Fibroblast of mammary gland (primary cell): Measurements from ENCODE around the gene SEC14L1.
"Not testable (repeated sequence)": the region's sequence is repeated elsewhere in the genome, so short reads cannot be mapped to it uniquely, and the experiment has no call there.

Experiments used
- DNase-seq: peaks from one replicate; pipeline ENCODE4 v3.0.0-alpha.2; 2010; ENCODE audit warnings: low read depth
- H3K4me3 ChIP-seq: 2 replicates; pipeline ENCODE4 v1.5.1; 2011; ENCODE audit warnings: low read depth, mild to moderate bottlenecking, low read length, moderate library complexity; ENCODE audit not compliant: control insufficient read depth
- CTCF ChIP-seq: conservative IDR thresholded peaks from 2 replicates; pipeline ENCODE4 v1.5.1; 2011; ENCODE audit warnings: low read depth, low read length, inconsistent platforms; ENCODE audit not compliant: control insufficient read depth, insufficient read depth

SEC14L1 gene

GRCh38 chr17:77099997-77100396, 40.8 kb upstream of the SEC14L1 start:
- no peak overlapping the region for H3K4me3 ChIP-seq
- no peak for DNase-seq
- TF ChIP-seq CTCF: no peak

GRCh38 chr17:77101521-77102410, 39.0 kb upstream of the SEC14L1 start:
- no peak for DNase-seq

GRCh38 chr17:77102411-77103134, 38.2 kb upstream of the SEC14L1 start:
- not testable (repeated sequence) for H3K4me3 ChIP-seq, DNase-seq

More at GRCh38 chr17:77101521-77102410, 39.0 kb upstream of the SEC14L1 start:
- TF ChIP-seq CTCF: no peak
- no peak overlapping the region for H3K4me3 ChIP-seq

GRCh38 chr17:77105706-77106105, 35.1 kb upstream of the SEC14L1 start:
- TF ChIP-seq CTCF: no peak
- no peak overlapping the region for H3K4me3 ChIP-seq
- no peak for DNase-seq

- H3K4me3 ChIP-seq: no peak overlapping the region
- no peak for DNase-seq
- TF ChIP-seq CTCF: no peak
Measured at GRCh38 chr17:77106874-77107358, 33.9 kb upstream of the SEC14L1 start.

- TF ChIP-seq CTCF: no peak
- no peak for DNase-seq
- H3K4me3 ChIP-seq: no peak overlapping the region
Measured at GRCh38 chr17:77107506-77108433, 33.0 kb upstream of the SEC14L1 start.
